Urothelium cell line (cell line): ENCODE results near the gene PGBD4.
A peak's percentile ranks its signal among the peaks of the same experiment; 100 is the strongest.
"Not testable (repeated sequence)": the region's sequence is repeated elsewhere in the genome, so short reads cannot be mapped to it uniquely, and the experiment has no call there.

Source experiments
- DNase-seq: peaks from one replicate; pipeline ENCODE4 v3.0.0; 2011; ENCODE audit warnings: low spot score, mixed read lengths
- FAIRE-seq: peaks from 2 replicates; lab custom pipeline; 2011; peaks lifted over from hg19 to GRCh38; lab: Jason Lieb, UNC

PGBD4 gene

DNA sequence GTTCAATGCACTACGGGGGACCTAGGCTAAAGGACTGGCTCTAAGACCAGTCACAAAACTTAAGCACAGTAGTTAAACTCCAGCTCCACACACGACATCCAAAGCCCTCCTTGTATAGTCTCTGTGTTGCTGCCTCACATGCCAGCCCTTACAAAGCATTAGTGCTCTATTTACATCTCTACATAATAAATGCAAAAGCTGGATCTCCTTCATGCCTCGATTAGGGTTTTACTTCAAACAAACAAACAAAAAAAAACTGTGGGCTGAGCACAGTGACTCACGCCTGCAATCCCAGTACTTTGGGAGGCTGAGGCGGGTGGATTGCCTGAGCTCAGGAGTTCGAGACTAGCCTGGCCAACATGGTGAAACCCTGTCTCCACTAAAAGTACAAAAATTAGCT is 9.6 kb downstream of the PGBD4 start:
- DNase-seq (no peak), FAIRE-seq (no peak)

DNA sequence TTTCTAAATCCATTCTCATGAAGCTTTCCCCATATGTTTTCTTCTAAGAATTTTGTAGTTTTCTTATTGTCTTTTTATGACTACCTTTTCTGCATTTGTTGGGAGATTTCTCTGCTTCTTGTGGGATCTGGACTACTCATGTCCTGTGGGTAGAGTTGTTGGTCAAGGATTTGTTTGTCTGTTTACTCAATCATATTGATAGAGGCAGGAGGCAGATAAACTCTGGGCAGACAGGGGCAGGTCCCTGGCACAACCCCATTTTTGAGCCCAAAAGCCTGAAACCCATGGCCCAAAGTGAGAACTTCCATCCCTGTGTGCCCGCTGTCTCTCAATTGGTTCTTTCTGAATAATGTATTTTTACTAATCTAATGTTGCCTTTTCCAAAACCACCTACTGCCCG is 12.3 kb downstream of the PGBD4 start:
- FAIRE-seq (no peak), DNase-seq (no peak)

DNA sequence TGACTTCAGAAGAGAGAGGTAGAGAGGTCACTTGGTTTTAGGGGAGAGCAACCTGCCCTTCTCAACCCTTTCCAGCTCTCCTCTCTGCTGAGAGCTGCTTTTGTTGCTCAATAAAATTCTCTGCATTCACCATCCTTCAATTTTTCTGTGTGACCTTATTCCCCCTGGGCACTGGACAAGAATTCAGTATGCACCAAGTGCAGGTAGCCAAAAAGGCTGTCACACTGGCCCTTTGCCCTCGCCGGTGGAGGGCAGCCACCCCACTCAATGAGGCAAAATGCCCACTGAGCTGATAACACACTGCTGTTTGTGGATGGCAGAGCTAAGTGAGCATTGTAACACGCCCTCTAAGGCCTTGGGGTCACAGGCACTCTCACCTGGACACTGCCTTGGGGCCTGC is 12.9 kb downstream of the PGBD4 start:
- FAIRE-seq (peak; percentile 27), DNase-seq (no peak)

DNA sequence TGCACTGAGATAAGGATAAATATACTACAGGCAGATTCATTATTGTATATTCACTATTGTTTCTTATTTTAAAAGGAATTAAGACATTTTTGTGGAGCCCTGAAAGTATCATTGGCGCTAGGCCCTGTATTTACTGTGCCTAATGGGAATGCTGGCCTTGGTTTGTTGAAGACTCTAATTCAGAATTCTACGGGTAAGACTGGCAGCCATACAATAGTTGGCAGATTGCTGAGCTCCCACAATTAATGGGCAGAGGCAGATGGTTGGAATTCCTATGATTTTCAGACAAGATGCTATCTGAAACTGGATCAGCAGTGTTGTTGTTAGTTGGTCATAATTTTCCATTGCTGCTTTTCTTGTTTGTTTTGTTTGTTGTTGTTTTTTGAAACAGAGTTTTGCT is 14.7 kb downstream of the PGBD4 start:
- no peak for DNase-seq
- no peak for FAIRE-seq

DNA sequence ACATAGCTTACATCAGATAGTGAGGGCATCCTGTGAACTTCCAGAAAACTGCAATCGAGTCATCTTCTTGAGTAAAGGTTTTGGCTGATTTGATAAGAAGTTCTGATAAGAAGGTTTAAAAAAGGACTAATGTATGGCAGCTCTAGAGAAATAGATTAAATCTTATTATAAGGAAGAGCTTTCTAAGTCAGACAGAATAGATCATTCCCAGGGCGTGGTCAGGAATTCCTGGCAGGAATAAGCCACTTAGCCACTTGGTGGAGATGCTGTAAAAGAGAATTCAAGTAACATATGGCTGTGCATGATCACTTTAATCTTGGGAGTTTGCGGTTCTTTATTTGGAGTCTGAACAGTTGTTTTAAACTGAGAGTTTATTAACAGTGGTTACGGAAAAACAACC is 17.4 kb downstream of the PGBD4 start:
- DNase-seq (no peak), FAIRE-seq (no peak)

DNA sequence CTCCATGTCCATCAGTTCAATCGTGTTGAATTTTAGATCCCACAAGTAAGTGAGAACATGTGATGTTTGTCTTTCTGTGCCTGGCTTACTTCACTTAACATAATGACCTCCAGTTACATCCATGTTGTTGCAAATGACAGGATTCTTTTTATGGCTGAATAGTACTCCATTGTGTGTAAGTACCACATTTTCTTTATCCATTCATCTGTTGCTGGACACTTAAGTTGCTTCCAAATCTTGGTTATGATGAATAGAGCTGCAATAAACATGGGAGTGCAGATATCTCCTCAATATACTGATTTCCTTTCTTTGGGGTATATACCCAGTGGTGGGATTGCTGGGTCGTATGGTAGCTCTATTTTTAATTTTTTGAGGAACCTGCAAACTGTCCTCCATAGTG is 18.5 kb downstream of the PGBD4 start:
- DNase-seq, FAIRE-seq: not testable (repeated sequence)

DNA sequence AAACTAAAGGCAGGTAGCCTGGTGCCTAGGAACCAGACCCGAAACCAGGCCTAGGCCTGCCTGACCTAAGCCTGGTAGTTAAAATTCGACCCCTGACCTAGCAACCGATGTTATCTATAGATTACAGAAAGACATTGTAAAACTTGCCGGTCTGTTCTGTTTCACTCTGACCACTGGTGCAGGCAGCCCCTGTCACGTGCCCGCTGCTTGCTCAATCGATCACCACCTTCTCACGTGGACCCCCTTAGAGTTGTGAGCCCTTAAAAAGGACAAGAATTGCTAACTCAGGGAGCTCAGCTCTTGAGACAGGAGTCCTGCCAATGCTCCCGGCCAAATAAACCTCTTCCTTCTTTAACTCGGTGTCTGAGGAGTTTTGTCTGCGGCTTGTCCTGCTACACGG is 19.9 kb downstream of the PGBD4 start:
- not testable (repeated sequence) for DNase-seq, FAIRE-seq

DNA sequence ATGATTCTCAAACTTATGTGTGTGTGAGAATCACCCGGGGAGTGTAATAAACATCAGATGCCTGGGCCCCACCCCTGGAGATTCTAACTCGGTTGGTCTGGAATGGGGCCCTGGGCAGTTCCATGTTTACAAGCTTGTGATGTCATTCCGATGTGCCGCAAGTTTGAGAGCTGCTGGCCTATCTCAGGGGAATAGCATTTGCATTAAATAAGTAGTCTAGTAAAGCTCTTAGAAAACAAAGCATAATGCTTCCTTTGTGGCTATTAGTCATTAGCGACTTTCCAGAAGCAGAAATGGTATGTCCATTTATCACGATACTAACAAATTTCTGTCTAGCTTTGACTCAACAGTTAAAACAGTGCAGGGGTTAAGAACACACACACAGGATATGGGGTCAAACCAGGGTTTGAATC is 20.9 kb downstream of the PGBD4 start:
- no peak for FAIRE-seq
- DNase-seq = peak; percentile 62

DNA sequence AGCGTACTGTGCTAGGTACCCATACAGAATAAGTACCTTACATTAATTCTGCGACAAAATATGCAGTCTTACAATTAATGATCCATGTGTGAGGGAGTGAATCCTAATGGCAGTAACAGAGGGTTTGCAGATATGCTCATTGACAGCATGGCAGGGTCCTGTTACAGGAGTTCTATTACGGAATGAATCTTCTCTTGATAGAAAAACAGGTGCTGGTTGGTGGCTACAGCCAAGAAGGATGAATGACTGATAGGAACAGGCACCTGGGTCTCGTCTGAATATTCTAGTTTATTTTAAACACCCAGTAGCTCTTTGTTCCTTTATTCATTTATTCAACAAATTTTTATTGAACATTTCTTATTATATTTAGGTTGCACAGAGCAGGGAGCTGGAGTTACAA is 22.8 kb downstream of the PGBD4 start:
- no peak for FAIRE-seq

DNA sequence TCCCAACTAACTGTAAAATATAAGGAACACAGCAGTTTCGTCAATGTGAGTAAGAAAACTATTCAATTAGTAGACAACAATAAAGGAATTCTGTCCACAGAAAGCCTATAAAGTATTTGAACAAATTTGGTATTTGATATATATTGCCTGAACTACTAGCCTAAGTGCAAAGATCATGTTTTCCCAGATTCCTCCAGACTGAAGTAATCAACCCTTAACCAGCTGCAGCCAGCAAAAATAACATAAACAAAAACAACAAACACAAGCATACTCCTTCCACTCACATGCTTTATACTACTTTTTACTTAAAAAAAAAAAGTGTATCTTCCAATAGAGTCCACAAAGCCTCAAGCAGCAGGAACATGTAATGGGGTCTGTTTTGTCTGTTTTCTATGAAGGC is 24.1 kb downstream of the PGBD4 start:
- no peak for FAIRE-seq
- no peak for DNase-seq

More for the DNA sequence above, 22.8 kb downstream of the PGBD4 start:
- no peak for DNase-seq

DNA sequence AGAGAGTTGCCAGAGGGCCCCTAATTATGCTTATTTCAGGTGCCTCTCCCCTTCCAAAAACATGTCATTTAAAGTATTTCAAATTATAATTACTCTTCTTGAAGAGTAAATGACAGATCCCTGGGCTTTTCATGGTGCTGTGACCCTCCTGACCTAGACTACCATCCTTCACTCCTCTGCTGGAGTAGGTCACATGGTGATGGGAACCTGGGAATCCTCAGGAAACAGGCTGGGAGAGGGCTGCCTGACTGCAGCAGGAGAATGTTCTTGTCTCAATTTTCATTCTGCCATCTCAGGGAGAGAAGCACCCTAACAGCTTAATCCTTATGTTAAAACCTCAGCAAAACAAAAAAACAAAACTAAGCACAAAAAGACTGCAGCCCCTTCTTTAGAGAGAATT is 24.6 kb downstream of the PGBD4 start:
- no peak for DNase-seq
- FAIRE-seq = no peak

DNA sequence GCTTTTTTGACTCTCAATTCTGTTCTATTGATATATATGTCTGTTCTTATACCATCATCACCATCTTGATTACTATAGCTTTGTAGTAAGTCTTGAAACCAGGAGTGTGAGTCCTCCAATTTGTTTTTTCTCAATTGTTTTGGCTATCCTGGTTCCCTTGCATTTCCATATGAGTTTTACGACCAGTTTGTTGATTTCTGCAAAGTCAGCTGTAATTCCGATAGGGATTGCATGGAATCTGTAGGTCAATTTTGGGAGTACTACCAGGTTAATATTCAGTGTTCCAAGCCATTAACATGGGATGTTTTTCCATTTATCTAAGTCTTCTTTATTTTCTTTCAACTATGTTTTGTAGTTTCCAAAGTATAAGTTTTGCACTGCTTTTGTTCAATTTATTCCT is 27.0 kb downstream of the PGBD4 start:
- no peak for DNase-seq
- FAIRE-seq = no peak

DNA sequence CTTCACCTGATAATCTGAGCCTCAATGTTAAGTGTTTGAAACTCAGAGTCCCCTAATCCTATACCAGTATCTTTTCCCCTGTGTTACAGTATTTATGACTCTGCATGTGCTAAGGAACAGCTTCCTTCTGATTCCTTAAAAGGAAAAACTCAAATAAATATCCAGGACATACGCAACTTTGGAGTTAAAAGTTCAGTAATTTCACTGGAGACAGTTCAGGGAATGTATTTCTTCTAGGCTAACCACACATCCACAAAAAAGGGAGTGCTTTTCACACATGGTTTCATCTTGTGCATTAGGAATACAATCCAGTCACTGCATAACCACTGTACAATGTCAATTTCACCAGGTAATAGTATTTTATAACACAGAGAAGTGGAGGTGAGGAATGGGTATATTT is 31.0 kb downstream of the PGBD4 start:
- FAIRE-seq (no peak), DNase-seq (no peak)

DNA sequence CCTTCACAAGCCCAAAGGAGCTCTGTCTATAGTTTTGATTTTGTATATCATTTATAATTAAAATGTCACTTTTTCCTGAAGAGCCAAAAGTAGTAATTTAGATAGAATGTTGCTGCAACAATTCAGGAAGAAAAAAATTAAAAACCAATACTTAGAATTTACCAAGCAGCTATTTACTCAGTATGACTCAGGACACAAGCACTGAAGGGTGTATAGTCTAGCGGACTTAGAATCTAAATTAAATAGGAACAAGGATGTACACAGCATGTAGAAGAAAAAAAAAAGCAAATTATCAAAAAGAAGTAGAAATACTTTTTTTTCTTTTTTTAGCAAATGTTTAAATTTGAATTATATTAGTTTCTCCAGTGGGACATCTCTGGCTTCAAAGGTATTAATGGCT is 31.6 kb downstream of the PGBD4 start:
- FAIRE-seq (no peak), DNase-seq (no peak)

DNA sequence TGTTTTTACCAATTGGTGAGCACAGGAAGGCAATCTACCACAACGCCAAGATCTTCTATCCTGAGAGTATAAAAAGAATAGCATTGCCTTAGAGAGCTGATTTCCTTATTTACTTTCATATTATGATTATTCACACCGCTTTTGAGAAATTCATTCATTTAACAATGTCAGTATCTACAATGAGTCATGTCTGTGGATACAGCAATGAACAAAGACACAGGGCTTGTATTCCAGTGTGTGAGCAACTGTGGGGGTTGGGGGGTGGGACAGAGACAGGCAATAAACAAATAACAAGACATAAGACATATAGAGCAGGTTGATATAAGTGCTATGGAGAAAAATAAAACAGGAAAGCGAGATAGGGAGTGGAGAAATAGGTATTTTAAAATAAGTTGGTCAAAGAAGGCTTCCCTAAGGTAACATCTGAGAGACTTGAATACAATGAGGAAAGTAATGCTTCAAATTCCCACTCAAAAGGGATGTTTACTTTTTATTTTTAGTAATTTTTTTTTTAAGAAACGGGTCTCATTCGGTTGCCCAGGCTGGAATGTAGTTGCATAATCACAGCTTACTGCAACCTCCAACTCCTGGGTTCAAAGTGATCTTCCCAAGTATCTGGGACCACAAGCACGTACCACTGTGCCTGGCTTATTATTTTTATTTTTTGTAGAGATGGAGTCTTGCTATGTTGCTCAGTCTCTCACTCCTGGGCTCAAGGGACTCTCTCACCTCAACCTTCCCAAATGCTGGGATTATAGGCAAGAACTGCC is 45.7 kb downstream of the PGBD4 start:
- DNase-seq (no peak), FAIRE-seq (no peak)

DNA sequence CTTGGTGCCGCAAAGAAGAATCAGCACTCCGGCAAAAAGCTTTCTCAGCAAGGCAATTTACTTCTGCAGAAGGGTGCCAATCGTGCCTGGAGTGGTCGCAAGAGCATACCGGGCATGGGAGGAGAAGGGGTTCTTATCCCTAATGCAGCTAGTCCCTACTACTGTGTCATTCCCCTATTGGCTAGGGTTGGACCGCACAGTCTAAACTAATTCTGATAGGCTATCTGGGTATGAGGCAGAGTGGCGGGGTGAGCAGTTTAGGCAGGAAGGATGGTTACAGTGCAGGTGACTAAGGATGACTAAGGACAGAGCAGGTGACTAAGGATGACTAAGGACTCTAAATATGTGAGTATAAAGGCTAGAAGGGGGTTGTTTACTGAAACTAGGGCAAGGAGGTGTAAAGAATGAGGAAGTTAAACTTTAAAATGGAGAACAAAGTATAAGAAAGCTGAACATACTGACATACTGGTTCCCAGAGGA is 52.9 kb downstream of the PGBD4 start:
- FAIRE-seq (no peak), DNase-seq (peak; percentile 37)

DNA sequence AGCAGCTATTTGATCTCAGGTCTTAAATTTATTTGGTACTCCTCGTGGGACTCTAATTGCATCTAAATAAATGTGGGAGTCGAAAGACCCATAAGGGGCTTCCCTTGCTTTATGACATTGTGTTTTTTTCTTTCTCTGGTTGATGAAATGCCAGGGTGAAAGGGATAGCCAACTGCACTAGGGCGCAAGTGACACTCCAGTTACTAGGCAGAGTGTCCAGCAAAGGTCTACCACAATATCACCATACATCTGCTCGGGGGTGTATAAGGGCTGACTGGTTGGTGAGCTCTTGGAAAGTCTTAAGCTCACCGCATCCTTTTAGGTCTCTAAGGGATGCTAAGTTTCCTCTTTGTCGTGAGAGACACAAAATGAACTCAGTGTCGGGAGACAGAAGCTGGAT is 54.0 kb downstream of the PGBD4 start:
- FAIRE-seq (no peak), DNase-seq (no peak)
